ENCODE measurements around the gene SRL.

SRL gene

DNA sequence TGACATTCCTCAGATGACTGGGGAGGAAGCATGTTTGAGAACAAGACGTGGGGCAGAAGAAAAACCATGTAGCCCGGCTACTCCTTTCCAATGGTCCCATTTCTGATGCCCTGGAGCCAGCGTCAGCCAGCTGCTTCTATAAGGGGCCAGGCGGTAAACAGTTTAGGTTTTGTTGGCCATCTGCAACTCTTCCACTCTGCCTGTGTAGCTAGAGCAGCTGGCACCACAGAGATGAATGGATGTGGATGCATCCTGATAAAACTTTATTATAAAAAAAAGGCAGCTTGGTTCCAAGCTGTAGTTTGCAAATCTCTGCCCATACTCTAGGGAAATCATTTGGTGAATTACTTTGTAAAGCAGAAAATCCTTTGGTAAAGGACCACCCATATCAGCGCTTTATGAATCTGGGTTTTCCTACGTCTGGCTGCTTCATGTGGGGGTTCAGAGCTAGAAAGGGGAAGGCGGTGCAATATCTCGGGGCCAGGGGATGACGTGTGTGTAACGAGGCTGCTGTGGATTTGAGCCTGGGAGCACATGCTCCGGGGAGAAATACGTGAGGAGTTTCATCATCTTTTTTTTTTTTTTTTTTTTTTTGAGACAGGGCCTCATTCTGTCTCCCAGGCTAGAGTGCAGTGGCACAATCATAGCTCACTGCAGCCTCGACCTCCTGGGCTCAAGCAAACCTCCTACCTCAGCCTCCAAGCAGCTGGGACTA is 3.4 kb upstream of the SRL start:
- H3K36me3 Mint-ChIP-seq, result no peaks in the 10 kb centered on the region
- no peaks in the 10 kb centered on the region for H3K9me3 Mint-ChIP-seq (ENCODE audit: low read depth)
- peaks cover 10% of the 10 kb centered on the region for H3K4me1 Mint-ChIP-seq (ENCODE audit: low read depth)
- no peaks in the 10 kb centered on the region for H3K27me3 Mint-ChIP-seq
- H3K4me3 Mint-ChIP-seq, result no peak overlapping the region
- H3K27ac Mint-ChIP-seq, result no peak overlapping the region

DNA sequence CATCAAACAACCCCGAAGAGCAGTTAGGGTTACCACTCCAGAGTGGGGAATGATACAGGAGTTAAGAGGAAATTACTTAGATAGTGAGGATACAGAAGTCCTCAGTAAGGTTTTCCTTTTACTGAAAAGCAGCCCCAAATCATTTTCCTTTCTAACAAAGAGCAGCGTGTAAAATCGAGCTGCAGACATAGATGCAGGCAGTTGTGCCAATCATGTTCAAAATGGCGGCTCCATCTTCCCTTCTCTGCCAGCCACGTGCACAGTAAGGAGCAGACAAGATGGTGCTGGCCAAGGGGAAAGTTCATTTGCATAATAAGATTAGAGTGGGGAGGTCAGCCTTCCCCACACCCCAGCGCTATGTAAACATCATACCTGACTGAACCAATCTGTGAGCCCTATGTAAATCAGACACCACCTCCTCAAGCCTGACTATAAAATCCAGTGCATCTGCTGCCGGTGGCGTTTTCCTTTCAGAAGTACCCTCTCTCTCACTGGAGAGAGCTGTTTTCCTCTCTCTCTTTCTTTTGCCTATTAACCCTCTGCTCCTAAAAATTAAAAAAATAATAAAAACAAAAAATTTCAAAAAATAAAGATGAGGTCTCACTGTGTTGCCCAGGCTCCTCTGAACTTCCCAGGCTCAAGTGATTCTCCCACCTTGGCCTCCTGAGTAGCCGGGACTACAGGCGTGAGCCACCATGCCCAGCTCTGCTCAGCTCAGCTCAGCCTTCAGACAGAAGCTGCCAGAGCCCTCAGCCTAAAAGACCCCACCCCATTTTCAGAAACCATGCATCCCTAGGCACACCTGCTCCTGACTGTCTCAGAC is 2.6 kb upstream of the SRL start:
- Mint-ChIP-seq H3K27me3 (no peaks in the 10 kb centered on the region), H3K27ac (no peak overlapping the region), H3K4me1 (ENCODE audit: low read depth) (peaks cover 8% of the 10 kb centered on the region), H3K4me3 (no peak overlapping the region), H3K9me3 (ENCODE audit: low read depth) (no peaks in the 10 kb centered on the region), H3K36me3 (no peaks in the 10 kb centered on the region)

DNA sequence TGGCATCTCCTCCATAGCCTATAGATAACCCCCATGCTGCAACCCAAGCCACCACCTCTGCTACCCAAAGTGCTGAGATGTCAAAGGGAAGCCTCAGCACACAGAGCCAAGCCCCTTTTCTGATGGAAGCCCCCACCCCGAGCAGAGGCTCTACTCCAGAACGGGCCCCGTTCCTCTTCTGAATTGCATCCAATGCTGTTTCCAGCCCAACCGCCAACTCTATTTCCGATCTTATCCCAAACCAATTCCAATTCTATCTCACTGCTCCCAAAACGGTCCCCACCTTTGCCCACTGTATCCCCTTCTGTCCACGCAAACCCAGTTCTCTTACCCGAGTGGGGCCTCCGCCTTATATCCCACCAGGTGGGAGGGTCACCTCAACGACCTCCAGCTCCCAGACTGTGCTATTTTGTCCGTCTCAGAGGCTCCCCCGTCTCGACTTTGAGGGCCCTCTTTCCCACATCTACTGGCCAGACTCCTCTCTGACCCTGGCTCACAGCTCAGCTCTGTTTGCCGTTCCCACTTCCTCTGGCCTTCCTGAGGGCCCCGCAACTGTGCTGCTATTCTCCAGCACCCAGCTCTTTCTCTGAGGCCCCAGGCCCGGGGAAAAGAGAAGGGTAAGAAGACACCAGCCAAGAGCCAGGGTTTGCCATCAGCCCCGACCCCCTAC is 487 bp downstream of the SRL start:
- Mint-ChIP-seq H3K9me3 (ENCODE audit: low read depth) (no peaks in the 10 kb centered on the region), H3K27me3 (peaks cover 1% of the 10 kb centered on the region), H3K4me3 (no peak overlapping the region), H3K36me3 (peaks cover under 1% of the 10 kb centered on the region), H3K27ac (no peak overlapping the region), H3K4me1 (ENCODE audit: low read depth) (peaks cover 2% of the 10 kb centered on the region)

DNA sequence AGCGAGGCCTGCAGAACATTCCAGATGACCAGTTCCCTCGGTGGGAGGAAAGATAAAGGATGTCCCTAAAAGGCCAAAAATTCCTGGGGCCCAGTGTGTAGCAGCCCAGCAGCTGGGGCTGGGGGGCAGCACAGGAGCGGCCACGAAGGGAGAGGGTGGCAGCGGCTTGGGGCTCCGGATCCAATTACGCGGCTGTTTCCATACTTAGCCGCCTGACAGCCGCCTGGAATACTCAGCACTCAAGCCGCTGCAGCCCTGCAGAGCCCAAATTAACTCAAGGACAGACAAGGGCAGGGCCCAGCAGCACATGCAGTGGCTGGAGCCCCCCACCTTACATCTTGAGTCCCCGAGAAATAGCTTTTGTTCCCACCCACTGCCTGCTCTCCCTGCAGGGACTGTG is 1.3 kb downstream of the SRL start:
- peaks cover 5% of the 10 kb centered on the region for H3K27me3 Mint-ChIP-seq
- H3K36me3 Mint-ChIP-seq, result peaks cover 3% of the 10 kb centered on the region
- no peak overlapping the region for H3K4me3 Mint-ChIP-seq
- no peaks in the 10 kb centered on the region for H3K9me3 Mint-ChIP-seq (ENCODE audit: low read depth)
- no peaks in the 10 kb centered on the region for H3K4me1 Mint-ChIP-seq (ENCODE audit: low read depth)
- no peak overlapping the region for H3K27ac Mint-ChIP-seq

DNA sequence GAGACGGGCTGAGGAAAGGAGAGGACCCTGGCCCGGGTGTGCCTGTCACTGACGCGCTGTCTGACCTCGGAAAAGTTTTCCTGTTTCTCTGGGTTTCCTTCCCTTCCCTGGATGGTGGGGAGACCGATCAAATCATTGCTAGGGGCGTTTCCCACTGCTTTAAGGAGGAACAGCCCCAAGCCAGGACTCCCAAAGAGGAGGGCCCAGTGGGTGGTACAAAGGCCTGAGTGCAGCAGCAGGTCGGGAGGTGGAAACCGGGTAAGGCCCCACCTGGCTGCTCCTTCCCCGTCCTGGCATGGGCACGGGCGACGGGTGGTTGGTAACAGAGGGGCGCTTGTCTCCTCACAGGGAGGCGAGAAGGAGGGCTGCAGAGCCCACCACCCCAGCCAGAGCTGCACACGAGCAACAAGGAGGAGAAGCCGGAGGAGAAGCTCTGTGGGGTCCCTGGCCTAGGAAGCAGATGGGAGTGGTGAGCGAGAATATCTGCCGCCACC is 2.2 kb downstream of the SRL start:
- no peaks in the 10 kb centered on the region for H3K4me1 Mint-ChIP-seq (ENCODE audit: low read depth)
- H3K36me3 Mint-ChIP-seq, result peaks cover 3% of the 10 kb centered on the region
- H3K27me3 Mint-ChIP-seq, result peaks cover 5% of the 10 kb centered on the region
- no peak overlapping the region for H3K27ac Mint-ChIP-seq
- H3K4me3 Mint-ChIP-seq, result no peak overlapping the region
- no peaks in the 10 kb centered on the region for H3K9me3 Mint-ChIP-seq (ENCODE audit: low read depth)

DNA sequence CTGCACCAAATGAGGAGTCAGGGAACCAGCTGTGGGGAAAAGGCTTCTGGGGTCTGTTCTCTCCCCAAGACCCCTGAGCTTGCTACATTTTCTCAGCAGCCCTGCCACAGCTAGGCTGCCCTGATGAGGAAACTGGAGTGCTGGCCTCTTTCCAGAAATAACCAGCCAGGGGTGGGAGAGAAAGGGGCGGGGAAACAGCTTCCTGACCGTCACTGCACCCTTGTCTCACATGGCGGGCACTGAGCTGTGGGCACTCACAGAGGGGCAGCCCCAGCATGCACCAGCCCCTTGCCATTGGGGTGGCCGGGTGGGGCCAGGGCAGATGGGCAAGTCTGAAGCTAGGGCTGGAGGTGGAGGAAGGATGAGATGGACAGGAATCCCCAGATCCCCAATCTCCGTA is 2.9 kb downstream of the SRL start:
- no peaks in the 10 kb centered on the region for H3K4me1 Mint-ChIP-seq (ENCODE audit: low read depth)
- H3K27ac Mint-ChIP-seq, result no peak overlapping the region
- H3K36me3 Mint-ChIP-seq, result peaks cover 3% of the 10 kb centered on the region
- H3K9me3 Mint-ChIP-seq (ENCODE audit: low read depth), result no peaks in the 10 kb centered on the region
- no peak overlapping the region for H3K4me3 Mint-ChIP-seq
- H3K27me3 Mint-ChIP-seq, result peaks cover 5% of the 10 kb centered on the region

DNA sequence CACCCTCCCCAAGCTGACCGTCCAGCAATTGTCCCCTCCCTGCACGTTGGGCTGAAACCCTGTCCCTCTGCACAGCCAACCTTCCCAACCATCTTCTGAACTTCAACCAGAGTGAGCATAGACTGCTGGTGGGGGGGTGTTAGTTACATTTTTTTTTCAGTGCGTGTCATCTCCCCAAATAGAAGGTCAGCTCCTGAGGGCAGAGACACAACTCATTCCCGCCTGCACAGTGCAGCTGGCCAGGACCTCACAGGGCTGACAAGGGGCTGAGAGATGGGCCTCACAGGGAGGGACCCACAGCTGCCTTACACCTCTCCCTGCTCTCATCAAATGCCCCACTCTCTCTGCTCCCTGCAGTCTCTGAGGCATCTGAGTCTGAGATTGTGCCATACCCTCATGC is 8.4 kb downstream of the SRL start:
- peaks cover 3% of the 10 kb centered on the region for H3K36me3 Mint-ChIP-seq
- H3K27me3 Mint-ChIP-seq, result peaks cover 5% of the 10 kb centered on the region
- H3K27ac Mint-ChIP-seq, result no peak overlapping the region
- no peak overlapping the region for H3K4me3 Mint-ChIP-seq
- H3K9me3 Mint-ChIP-seq (ENCODE audit: low read depth), result no peaks in the 10 kb centered on the region
- H3K4me1 Mint-ChIP-seq (ENCODE audit: low read depth), result no peaks in the 10 kb centered on the region

DNA sequence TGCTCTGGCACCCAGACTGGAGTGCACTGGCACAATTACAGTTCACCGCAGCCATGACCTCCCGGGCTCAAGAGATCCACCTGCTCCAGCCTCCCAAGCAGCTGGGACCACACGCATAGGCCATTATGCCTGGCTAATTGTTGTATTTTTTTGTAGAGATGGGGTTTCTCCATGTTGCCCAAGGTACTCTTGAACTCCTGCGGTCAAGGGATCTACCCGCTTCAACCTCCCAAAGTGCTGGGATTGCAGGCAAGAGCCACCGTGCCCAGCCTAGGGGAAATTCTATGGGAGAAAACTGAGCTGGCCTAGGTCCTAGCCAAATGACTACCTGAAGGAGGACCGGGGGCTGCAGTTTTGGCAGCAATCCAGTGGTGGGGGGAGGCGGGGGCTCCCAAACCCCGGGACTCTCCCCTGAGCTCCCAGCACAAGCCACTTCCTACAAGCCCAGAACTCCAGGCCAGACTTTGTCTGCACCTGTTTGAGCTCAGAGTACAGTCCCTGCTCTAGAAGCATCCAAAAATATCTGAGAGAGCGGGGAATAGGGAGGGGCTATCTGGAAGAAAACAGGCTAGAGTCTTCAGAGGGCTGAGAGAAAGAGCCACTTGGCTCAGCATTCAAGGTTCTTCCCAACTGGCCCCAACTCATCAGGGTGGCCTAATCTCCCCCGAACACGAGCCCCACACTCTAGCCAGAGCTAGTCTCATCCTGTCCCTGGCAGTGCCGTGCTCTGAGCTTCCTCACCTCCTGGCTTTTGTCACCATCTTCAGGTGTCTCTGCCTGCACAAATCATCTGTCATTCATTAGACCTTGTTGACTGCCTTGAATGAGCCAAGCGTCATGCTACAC is 9.1 kb downstream of the SRL start:
- Mint-ChIP-seq H3K27me3 (peaks cover 5% of the 10 kb centered on the region), H3K4me3 (no peak overlapping the region), H3K36me3 (peaks cover 3% of the 10 kb centered on the region), H3K9me3 (ENCODE audit: low read depth) (no peaks in the 10 kb centered on the region), H3K27ac (no peak overlapping the region), H3K4me1 (ENCODE audit: low read depth) (no peaks in the 10 kb centered on the region)

DNA sequence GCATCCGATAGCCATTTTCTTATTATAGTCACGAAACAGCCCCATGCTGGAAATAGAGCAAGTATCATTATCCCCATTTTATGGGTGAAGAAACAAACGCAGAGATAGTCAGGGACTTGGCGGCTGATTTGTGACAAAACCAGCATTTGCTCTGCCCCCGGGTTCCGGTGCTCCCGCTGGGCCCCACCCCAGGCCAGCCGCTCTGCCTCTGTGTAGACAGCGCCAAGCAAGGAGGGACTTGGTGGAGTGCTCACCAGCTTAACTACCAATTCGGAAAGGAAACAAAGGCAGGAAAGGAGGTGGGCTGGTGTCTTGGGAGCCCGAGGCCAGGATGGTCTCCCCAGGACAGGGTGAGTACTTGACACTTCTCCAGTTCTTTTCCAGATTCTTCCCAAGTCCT is 10.0 kb downstream of the SRL start:
- H3K4me3 Mint-ChIP-seq, result no peak overlapping the region
- peaks cover 3% of the 10 kb centered on the region for H3K36me3 Mint-ChIP-seq
- H3K4me1 Mint-ChIP-seq (ENCODE audit: low read depth), result no peaks in the 10 kb centered on the region
- H3K9me3 Mint-ChIP-seq (ENCODE audit: low read depth), result no peaks in the 10 kb centered on the region
- peaks cover 5% of the 10 kb centered on the region for H3K27me3 Mint-ChIP-seq
- H3K27ac Mint-ChIP-seq, result no peak overlapping the region

DNA sequence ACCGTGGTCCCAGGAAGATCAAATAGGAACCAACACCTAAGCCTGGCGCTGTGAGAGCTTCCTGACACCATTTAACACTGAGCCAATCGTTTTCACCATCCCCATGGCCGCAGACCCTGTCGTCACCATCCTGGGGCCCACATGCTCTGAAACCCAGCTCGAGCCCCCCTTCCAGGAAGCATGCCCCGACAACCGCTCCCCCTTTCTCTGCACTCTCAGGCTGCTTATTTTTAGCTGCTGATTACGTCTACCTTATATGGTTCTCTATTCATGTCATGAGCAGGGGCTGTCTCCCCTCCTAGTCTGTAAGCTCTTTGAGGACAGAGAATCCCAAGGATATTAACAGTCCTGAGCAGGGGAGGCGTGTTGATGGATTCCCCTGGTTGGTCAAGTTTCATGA is 10.5 kb downstream of the SRL start:
- no peaks in the 10 kb centered on the region for H3K4me1 Mint-ChIP-seq (ENCODE audit: low read depth)
- H3K27me3 Mint-ChIP-seq, result peaks cover 4% of the 10 kb centered on the region
- H3K9me3 Mint-ChIP-seq (ENCODE audit: low read depth), result no peaks in the 10 kb centered on the region
- no peak overlapping the region for H3K27ac Mint-ChIP-seq
- peaks cover 2% of the 10 kb centered on the region for H3K36me3 Mint-ChIP-seq
- no peak overlapping the region for H3K4me3 Mint-ChIP-seq

DNA sequence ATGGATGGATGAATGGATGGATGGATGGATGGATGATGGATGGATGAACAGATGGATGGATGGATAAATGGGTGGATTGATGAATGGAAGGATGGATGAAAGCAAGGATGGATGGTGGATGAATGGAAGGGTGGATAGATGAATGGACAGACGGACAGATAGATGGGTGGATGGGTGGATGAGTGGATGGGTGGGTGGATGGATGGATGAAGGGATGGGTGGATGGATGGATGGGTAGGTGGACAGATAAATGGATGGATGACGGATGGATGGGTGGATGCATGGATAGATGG is 14.9 kb downstream of the SRL start:
- H3K36me3 Mint-ChIP-seq, result no peaks in the 10 kb centered on the region
- H3K27me3 Mint-ChIP-seq, result no peaks in the 10 kb centered on the region
- no peaks in the 10 kb centered on the region for H3K9me3 Mint-ChIP-seq (ENCODE audit: low read depth)
- H3K27ac Mint-ChIP-seq, result no peak overlapping the region
- H3K4me3 Mint-ChIP-seq, result no peak overlapping the region
- H3K4me1 Mint-ChIP-seq (ENCODE audit: low read depth), result no peaks in the 10 kb centered on the region

DNA sequence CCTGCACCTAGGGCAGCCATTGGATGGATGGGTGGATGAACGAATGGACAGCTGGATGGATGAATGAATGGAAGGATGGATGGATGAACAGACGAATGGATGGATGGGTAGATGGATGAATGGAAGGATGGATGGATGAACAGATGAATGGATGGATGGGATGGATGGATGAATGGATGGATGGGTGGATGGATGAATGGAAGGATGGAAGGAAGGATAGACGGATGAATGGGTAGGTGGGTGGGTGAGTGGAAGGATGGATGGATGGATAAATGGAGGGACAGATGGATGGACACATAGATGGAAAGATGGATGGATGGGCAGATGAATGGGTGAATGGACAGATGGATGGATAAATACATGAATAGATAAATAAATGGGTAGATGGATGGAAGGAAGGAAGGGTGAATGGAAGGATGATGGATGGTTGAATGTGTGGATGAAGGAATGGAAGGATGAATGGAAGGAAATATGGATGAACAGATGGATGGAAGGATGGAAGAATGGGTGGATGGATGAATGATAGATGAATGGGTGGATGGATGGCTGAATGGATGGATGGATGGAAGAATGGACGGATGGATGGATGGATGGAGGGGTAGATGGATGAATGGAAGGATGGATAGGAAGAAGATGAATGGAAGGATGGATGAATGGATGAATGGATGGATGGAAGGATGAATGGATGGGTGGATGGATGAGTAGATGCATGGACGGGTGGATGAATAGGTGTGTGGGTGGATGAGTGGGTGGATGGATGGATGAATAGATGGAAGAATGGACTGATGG is 15.4 kb downstream of the SRL start:
- Mint-ChIP-seq H3K4me1 (ENCODE audit: low read depth) (no peaks in the 10 kb centered on the region), H3K4me3 (no peak overlapping the region), H3K27ac (no peak overlapping the region), H3K27me3 (no peaks in the 10 kb centered on the region), H3K36me3 (no peaks in the 10 kb centered on the region), H3K9me3 (ENCODE audit: low read depth) (no peaks in the 10 kb centered on the region)

DNA sequence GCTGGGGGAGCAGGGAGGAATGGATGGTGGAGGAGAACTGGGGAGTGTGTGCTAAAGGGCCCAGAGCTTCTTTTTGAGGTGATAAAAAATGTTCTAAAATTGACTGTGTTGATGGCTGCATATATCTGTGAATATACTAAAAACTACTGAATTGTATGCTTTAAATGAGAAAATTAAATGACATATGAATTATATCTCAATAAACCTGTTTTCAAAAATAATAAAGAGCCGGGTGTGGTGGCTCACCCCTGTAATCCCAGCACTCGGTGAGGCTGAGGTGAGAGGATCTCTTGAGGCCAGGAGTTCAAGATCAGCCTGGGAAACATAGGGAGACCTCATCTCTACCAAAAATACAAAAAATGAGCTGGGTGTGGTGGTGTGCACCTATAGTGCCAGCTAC is 16.8 kb downstream of the SRL start:
- no peak overlapping the region for H3K27ac Mint-ChIP-seq
- H3K36me3 Mint-ChIP-seq, result no peaks in the 10 kb centered on the region
- no peaks in the 10 kb centered on the region for H3K4me1 Mint-ChIP-seq (ENCODE audit: low read depth)
- H3K27me3 Mint-ChIP-seq, result no peaks in the 10 kb centered on the region
- no peaks in the 10 kb centered on the region for H3K9me3 Mint-ChIP-seq (ENCODE audit: low read depth)
- H3K4me3 Mint-ChIP-seq, result no peak overlapping the region

DNA sequence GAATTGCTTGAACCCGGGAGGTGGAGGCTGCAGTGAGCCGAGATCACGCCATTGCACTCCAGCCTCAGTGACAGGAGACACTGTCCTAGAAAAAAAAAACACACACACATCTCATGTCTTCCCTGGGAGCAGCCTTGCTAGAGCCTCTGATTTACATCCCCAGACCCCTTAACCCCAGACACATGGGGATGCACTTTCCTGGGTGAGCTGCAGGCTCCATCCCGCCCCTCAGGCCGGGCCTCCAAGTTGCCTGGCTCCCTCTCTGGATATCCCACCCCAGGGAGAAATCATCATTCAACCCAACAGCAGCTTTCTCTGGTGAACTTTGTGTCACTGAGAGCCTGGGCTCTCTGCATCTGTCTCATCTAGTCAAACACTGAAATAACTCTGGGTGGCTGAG is 21.5 kb downstream of the SRL start:
- H3K27me3 Mint-ChIP-seq, result no peaks in the 10 kb centered on the region
- H3K36me3 Mint-ChIP-seq, result no peaks in the 10 kb centered on the region
- no peaks in the 10 kb centered on the region for H3K4me1 Mint-ChIP-seq (ENCODE audit: low read depth)
- H3K4me3 Mint-ChIP-seq, result no peak overlapping the region
- H3K9me3 Mint-ChIP-seq (ENCODE audit: low read depth), result no peaks in the 10 kb centered on the region
- H3K27ac Mint-ChIP-seq, result no peak overlapping the region
